ENCODE measurements around the gene GORASP2.
A peak's percentile ranks its signal among the peaks of the same experiment; 100 is the strongest.

- TF ChIP-seq CTCF (conservative IDR thresholded peaks at IDR 0.05 in 1 of 2, IDR thresholded peaks at IDR 0.05 in 1 of 2; ENCODE audit: low read depth in 1 of 2, low read length in 2 of 2) (peak; percentile 59 to 67), EZH2 (IDR thresholded peaks at IDR 0.05; ENCODE audit: low read length, missing control alignments) (no peak)
Observed at GRCh38 chr2:170973492-170974303, 44.6 kb downstream of the GORASP2 start.
